Left lung (tissue), 10 donors: ENCODE results near the gene CCDC175. TPM values are rescaled to one million over a fixed set of nuclear protein-coding genes. Genes with fewer than 3 reads are reported as not detected.

Experiments used
- ATAC-seq: fragments of 200-7000 bp; cut with Tn5 transposase; one replicate; pipeline ENCODE4 v1.9.1; 2020; ENCODE audit warnings: moderate library complexity
- DNase-seq, 4 donors: peaks; one replicate each; pipeline ENCODE4 v3.0.0-alpha.2; 2013 to 2020
- H3K27ac ChIP-seq, 2 donors: fragments of 200-600 bp; sonication (generic) in 1 of 2; one replicate each; pipeline versions ENCODE4 v1.5.0 to v1.8.0; 2020 to 2021
- H3K27me3 ChIP-seq, 2 donors: fragments of 200-600 bp; sonication (generic) in 1 of 2; one replicate each; pipeline versions ENCODE4 v1.5.0 to v1.8.0; 2020 to 2021
- H3K36me3 ChIP-seq, 2 donors: fragments of 200-600 bp; sonication (generic) in 1 of 2; one replicate each; pipeline versions ENCODE4 v1.5.0 to v1.8.0; 2020 to 2021
- H3K4me1 ChIP-seq, 2 donors: fragments of 200-600 bp; one replicate each; pipeline ENCODE4 v1.8.0; 2021
- H3K4me3 ChIP-seq, 2 donors: fragments of 200-600 bp; sonication (generic) in 1 of 2; one replicate each; pipeline versions ENCODE4 v1.5.0 to v1.8.0; 2020 to 2021; ENCODE audit warnings: mild to moderate bottlenecking in 1 of 2
- H3K9me3 ChIP-seq, 2 donors: fragments of 200-600 bp; sonication (generic) in 1 of 2; one replicate each; pipeline versions ENCODE4 v1.5.0 to v1.8.0; 2020 to 2021
- intact Hi-C, 2 donors: fragments of 100-400 bp; cut with DNase I; formaldehyde crosslinking; loops; one replicate each; pipeline versions ENCODE4 v1.11.2 to v1.14.2; 2022
- polyA plus RNA-seq, 6 donors: library from polyadenylated mRNA; unstranded; fragments of 120-200 nt; gene quantifications; one replicate each; pipeline ENCODE4 v1.2.1, GENCODE V29; 2013; ENCODE audit not compliant: insufficient read length in 6 of 6
- total RNA-seq, 2 donors: library from RNA; stranded (reverse); fragmentation: NEBNext Ultra II Directional; extraction: Animal tissue kit (Norgen Biotek cat#: 25700); gene quantifications; one replicate each; pipeline ENCODE4 v1.2.1, GENCODE V29; 2021
- TF ChIP-seq, protein P1 (sequence below), 2 donors: fragments of 200-600 bp; sonication (generic) in 1 of 2; IDR thresholded peaks; one replicate each; pipeline versions ENCODE4 v1.5.0 to v1.8.0; 2021; ENCODE audit warnings: antibody characterized with exemption in 2 of 2
- donor health status: DM: no; HTN: yes; CAD: no.
- donor health status: DM: no; HTN: no; CAD: no.

CCDC175 gene
- total and polyA plus RNA-seq, 8 donors = 0.30 to 0.66 (median 0.41) TPM; not detected in 3

DNA sequence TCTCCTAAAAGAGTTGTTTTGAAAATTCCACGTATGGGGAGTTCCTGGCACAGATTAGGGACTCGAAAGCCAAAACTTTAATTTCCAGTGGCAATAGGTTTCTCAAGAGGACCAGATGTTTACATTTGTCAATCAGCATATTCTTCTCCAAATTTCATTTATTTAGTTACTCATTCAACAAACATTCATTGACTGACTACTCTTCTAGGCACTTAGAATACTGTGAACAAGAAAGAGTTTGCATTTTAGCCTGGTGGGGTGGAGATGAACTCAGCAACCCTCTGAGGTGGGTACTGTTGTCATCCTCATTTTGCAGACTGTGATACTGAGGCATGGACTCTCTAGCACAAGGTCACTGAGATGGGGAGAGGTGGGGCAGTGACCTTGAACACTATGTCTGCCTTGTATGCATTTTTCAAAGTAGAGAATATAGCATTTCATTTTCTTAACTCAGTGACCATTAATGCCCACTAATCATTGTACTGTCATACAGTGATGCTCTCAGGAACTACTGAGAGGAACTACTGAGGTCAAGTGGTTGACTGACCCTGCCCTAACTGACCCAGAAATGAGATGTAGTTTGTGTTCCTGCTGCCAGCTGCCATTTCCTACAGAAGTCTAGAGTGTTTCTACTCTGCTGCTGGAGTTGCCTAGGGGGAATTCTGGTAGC, 94.6 kb downstream of the CCDC175 start:
- TF ChIP-seq, protein P1, sequence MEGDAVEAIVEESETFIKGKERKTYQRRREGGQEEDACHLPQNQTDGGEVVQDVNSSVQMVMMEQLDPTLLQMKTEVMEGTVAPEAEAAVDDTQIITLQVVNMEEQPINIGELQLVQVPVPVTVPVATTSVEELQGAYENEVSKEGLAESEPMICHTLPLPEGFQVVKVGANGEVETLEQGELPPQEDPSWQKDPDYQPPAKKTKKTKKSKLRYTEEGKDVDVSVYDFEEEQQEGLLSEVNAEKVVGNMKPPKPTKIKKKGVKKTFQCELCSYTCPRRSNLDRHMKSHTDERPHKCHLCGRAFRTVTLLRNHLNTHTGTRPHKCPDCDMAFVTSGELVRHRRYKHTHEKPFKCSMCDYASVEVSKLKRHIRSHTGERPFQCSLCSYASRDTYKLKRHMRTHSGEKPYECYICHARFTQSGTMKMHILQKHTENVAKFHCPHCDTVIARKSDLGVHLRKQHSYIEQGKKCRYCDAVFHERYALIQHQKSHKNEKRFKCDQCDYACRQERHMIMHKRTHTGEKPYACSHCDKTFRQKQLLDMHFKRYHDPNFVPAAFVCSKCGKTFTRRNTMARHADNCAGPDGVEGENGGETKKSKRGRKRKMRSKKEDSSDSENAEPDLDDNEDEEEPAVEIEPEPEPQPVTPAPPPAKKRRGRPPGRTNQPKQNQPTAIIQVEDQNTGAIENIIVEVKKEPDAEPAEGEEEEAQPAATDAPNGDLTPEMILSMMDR (IDR thresholded peaks at IDR 0.05) = no peak
- ATAC-seq (no peak), DNase-seq (peak in 1 of 4 donors; percentile 33)
- Histone ChIP-seq H3K9me3 (no peaks in the 10 kb centered on the region), H3K4me3 (peak overlapping the region in 1 of 2 donors; percentile 94), H3K27me3 (no peaks in the 10 kb centered on the region), H3K4me1 (peaks cover 22 to 61% of the 10 kb centered on the region in 2 donors), H3K27ac (peak overlapping the region; percentile 93 to 96), H3K36me3 (peaks cover 0 to 7% of the 10 kb centered on the region in 2 donors)
- intact Hi-C loops = no loop called here

GRCh38 chr14:59481407-59481806, 95.2 kb downstream of the CCDC175 start:
- Histone ChIP-seq H3K4me3 (no peak overlapping the region), H3K27ac (no peak overlapping the region), H3K4me1 (peaks cover 22 to 55% of the 10 kb centered on the region in 2 donors), H3K9me3 (no peaks in the 10 kb centered on the region), H3K36me3 (peaks cover 0 to 11% of the 10 kb centered on the region in 2 donors), H3K27me3 (no peaks in the 10 kb centered on the region)
- intact Hi-C loops = no loop called here
- ATAC-seq (no peak), DNase-seq (no peak)
- TF ChIP-seq, protein P1 (IDR thresholded peaks at IDR 0.05) = no peak

GRCh38 chr14:59480166-59480565, 96.4 kb downstream of the CCDC175 start:
- intact Hi-C loops = no loop called here
- Histone ChIP-seq H3K4me3 (no peak overlapping the region), H3K36me3 (peaks cover 0 to 21% of the 10 kb centered on the region in 2 donors), H3K27me3 (no peaks in the 10 kb centered on the region), H3K27ac (no peak overlapping the region), H3K4me1 (peaks cover 22 to 42% of the 10 kb centered on the region in 2 donors), H3K9me3 (no peaks in the 10 kb centered on the region)
- TF ChIP-seq, protein P1 (IDR thresholded peaks at IDR 0.05) = no peak
- DNase-seq = no peak
- no peak for ATAC-seq

GRCh38 chr14:59478540-59478939, 98.1 kb downstream of the CCDC175 start:
- Histone ChIP-seq H3K36me3 (peaks cover 0 to 37% of the 10 kb centered on the region in 2 donors), H3K9me3 (no peaks in the 10 kb centered on the region), H3K4me1 (peaks cover 22 to 38% of the 10 kb centered on the region in 2 donors), H3K4me3 (no peak overlapping the region), H3K27me3 (no peaks in the 10 kb centered on the region), H3K27ac (no peak overlapping the region)
- TF ChIP-seq, protein P1 (IDR thresholded peaks at IDR 0.05) = no peak
- intact Hi-C loops = no loop called here
- ATAC-seq (no peak), DNase-seq (no peak)

GRCh38 chr14:59475709-59476108, 100.9 kb downstream of the CCDC175 start:
- H3K27me3 ChIP-seq = no peaks in the 10 kb centered on the region
- no peak overlapping the region for H3K27ac ChIP-seq
- no peak overlapping the region for H3K4me3 ChIP-seq
- DNase-seq (peak in 1 of 4 donors; percentile 21), ATAC-seq (peak; percentile 75)
- TF ChIP-seq, protein P1 (IDR thresholded peaks at IDR 0.05) = no peak
- intact Hi-C loops = no loop called here
- H3K9me3 ChIP-seq = no peaks in the 10 kb centered on the region
- H3K4me1 ChIP-seq = peaks cover 0 to 11% of the 10 kb centered on the region in 2 donors
- H3K36me3 ChIP-seq = peaks cover 0 to 55% of the 10 kb centered on the region in 2 donors
